NCI-H2107 treated with DMSO at 0.1 percent for 48 hours (cell line): ENCODE data around the gene MAML3.

ENCODE experiments used
- DNase-seq: peaks from one replicate; lab custom pipeline; 2025; ENCODE audit not compliant: unreplicated experiment; lab: John Stamatoyannopoulos, UW

MAML3 gene

DNA sequence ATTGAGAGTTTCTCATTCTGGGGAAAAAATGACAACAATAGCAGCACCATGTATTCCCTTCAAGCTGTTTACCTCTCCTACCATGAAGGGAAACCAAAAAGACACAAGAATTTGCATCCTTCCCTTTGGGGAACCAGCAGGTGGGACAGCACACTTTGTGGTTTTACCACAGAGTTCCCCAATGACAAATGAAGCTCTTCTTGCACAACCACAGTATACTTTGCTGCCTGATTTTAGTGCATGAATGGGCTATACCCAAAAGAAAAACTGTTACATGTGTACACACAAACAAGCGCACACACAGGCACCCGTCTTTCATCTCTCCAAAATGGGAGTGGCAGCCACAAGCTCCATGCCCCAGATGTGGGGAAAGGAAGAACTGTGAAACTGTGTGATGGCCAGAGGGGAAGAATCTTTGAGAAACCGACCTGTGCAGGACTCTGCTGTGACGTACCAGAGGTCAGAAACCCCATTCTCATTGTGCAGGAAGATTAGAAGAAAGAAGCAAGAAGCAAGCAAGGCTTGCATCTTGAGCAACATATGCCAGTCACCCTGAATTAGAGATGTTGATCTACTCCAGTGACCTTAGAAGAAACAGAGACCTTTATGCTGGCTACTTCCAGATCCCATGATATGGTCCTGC lies 2.7 kb upstream of the MAML3 start:
- DNase-seq, result peak; percentile 53

DNA sequence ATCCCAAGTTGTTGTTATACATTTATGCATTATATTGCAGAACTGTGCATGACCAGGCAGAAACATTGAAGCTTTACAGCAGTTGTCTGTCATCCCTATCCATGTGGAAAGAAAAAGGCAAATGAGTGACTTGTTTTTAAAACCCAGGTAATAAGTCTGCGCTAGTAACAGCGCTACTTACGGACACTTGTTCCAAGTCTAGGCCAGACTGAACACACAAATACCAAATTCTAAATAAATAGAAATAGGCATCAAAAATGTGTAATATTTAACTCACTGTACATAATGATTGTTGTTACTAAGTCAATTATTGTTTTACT lies 548 bp upstream of the MAML3 start:
- peak; percentile 43 for DNase-seq

DNA sequence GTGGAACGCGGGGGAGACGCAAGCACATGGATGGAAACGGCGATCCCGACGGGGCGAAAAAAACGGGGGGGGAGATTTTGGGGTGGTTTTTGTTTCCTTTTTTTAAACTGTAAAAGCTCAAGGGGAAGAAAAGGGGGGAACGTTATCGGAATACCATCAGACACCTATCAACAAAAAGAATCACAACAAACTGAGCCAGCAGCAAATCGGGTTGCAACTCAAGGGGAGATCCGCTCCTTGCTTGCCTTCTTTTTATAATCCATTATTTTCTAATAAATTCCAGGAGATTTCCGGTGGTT lies 616 bp downstream of the MAML3 start:
- DNase-seq, result no peak

DNA sequence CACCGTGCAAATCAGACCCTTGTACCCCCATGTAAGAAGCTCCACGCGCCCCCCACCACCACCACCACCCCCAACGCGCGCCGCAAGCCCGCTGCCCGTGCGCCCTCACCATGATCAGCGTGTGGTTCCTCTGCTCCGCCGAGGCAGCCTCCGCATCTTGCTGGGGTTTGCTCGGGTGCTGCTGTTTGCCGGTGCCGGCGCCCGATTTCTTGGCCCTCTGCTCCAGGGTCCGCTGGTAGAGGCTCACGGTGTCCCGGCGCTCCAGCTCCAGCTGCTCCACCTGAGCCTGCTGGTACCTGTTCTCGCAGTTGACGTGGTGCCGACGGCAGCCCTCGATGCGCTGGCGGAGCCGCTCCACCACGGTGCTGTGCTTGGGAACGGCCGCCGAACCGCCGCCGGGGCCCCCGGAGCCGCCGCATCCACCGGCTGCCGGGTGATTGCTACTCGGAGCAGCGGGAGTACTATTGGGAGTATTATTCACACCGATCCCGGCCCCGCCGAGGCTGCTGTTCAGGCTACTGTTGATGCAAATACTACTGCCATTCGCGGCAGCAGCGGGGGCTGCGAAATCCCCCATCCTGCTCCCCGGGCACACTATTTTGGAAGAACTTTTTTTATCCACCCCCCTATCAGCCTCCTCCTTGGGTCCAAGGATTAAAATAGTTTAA lies 1.1 kb downstream of the MAML3 start:
- DNase-seq, result no peak

DNA sequence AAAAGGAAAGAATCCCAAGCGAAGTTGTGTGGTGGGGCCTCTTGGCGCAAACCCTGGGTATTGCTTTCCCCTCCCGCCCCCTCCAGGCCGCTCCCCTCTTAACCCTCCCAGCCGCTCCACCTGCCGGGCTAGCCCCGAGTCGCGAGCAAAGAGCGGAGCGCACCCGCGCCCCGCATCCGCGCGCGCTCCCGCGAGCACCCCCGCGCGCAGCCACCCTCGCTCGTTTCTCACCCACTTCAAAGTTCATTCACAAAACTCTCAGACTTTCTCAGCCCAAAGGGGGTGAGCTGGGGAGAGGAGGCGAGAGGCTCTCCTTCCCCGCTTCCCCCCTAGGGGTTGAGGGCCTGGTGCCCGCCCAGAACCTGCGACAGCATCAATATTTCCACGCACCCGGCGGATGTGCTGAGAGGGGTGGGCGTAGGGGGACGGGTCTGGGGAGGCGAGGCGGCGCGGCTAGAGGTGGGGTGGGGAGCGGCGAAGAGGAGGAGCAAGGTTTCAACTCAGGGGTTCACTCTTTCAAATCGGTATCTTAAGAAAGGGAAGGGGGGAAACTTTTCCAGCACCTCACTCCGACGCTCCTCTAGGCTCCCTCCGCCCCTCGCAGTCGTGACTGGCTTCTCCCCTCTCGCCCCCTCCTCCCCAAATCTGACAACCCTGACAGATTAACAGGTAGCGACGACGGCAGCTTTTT lies 1.8 kb downstream of the MAML3 start:
- DNase-seq, result peak; percentile 78

GRCh38 chr4:140151699-140152012 lies 2.3 kb downstream of the MAML3 start:
- DNase-seq, result peak; percentile 78

DNA sequence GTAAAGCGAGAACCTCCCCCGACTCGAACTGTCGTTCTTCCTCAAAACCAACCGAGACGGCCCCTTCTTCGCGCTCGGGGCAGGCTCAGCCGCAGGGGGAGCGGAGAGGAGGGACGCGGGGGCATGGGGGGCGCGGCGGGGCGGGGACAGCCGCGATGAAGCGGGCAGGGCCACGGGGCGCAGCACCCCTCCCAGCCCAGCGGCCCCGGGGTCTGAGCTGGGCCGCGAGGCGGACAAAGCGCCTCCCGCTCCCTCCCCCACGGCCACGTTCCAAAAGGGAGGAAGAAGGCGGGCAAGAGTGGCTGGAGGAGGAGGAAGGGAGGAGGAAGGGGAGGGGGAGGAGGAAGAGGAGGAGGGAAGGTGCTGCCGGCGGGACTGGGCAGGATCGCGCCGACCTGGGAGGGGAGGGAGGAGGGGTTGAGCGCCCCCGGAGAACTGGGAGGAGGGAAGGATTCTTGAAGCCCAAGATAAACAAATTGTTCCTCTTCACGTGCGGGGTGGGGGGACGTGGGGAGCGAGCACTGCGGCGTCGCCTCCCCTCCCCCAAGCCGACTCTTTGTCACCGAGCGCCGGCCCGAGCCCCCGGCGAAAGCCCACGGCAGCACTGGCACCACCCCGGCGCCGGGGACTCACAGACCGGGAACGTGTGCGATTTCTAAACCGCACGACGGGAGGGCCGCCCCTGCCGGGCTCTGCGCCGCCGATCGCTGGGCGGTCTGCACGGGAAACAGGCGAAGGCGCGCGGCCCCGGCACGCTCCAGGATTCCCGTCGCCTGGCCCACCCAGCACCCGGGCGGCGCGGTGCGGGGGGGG lies 2.9 kb downstream of the MAML3 start:
- DNase-seq, result no peak

- DNase-seq, result peak; percentile 66
Observed at GRCh38 chr4:140150636-140150885, 3.4 kb downstream of the MAML3 start.

- peak; percentile 47 for DNase-seq
Observed at GRCh38 chr4:140149846-140150635, 3.9 kb downstream of the MAML3 start.

DNA sequence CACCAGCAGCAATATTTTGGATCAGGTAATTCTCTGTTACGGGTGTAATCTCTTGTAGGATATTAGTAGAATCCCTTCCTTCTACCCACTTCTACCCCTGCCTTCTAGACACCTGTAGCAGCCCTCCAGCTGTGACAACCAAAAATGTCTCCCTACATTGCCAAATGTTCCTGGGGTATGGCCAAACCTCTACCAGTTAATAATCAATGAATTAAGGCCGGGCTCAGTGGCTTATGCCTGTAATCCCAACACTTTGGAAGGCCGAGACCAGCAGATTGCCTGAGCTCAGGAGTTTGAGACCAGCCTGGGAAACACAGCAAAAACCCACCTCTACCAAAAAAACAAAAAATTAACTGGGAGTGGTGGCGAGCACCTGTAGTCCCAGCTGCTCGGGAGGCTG lies 9.9 kb downstream of the MAML3 start:
- DNase-seq, result no peak

DNA sequence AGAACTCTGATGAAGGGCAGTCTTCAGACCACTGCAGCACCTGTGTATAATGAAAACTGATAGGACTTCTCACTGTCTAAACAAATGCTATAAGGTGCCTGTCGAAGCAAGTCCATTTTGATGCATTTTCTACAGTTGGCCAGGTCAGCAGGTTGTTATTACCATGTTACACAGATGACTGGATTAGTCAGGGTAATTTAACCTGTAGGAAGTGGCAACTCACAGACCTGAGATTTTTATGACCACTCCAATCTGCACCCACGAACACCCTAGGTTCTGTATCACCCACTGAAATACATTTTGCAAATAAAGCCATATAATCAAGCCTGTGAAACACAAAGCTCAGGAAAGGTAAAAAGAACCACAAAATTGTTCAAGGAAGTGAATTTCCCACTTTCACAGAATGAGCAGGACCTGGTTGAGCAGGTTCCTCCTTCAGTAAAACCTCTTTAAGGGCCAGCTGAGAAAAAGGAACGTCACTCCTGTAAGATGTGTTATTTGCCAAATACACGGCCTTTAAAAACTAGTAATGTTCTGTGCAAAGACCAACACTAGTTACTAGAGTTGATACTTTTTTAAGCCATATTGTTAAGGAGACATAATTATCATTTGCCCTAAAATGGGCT lies 12.7 kb downstream of the MAML3 start:
- DNase-seq, result no peak

DNA sequence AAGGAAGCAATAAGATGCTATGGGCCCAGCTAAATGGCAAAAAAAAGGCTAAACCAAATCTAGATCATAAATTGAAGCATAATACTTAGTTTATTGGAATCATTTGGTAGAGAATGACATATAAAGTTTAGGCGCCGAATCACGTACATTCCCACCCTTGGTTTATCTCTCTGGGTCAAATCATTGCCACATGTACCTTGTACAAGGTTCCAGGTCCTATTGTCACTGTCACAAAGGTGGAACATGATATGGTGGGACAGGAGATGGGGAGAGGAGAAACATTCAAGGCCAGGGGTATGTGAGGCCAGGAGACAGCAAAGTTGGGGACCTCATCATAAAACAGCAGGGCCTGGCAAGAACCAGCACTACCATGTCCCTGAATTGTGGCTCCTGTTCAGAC lies 13.4 kb downstream of the MAML3 start:
- no peak for DNase-seq

GRCh38 chr4:140138428-140138827 lies 15.6 kb downstream of the MAML3 start:
- DNase-seq, result no peak

DNA sequence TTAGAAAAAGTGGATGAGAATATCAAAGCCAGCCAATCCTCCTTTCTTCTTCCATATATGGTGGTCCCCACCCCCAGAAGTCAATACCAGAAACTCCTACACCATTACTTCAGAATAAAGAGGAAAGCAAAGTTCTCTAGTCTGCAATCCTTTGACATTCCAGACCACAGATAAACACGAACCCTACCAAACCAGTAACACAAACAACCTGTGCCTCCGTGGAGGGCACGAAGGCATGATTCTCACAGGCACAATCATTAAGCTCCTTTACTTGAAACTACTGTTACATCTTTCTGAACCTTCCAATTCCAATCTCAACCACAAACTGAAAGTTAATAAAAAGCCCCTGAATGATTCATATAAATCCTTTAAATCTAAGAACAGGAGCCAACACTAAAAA lies 16.3 kb downstream of the MAML3 start:
- no peak for DNase-seq

GRCh38 chr4:140136509-140136908 lies 17.5 kb downstream of the MAML3 start:
- no peak for DNase-seq

DNA sequence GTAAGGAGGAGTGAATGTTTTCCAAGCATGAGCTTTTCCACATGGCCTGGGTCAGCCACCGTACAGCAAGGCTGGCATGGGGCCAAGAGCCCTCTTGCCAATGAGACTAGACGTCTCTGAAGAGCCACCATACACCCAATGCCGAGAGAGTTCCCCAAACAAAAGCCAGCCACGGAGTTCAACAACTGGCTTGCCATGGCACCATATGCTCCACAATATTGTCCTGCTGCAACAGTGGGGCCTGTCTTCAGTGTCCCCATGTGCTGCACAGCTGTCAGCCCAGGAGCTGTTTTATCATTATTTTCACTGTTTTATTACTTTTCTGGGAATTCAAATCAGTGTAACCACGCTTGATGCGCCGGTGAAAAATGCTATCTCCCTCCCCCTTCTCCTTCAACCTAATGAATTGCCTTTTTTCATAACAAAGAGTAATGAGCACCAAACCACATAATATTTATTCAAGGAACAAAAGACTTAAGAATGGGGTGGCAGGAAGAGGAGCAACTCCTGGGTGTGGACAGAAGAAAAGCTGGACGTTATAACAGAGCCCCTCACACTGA lies 18.4 kb downstream of the MAML3 start:
- peak; percentile 15 for DNase-seq

GRCh38 chr4:140134746-140135425 lies 19.1 kb downstream of the MAML3 start:
- DNase-seq, result no peak

DNA sequence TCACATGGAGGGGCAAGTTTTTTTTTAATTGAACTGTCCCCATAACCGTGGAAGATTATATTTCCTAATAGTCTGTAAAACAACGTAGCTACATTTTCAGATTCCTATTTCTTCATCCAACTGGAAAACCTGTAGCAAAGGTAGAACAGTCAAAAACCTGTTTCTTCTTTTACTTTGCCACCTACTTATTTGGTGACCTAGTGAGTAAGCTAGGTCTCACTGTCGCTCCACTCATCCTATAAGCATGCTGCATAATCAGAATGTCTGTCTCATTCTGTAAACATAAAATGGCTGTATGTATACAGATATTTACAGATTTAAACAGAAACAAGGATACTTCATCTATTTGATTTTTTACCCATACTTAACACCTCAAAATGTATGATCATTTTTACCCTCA lies 20.4 kb downstream of the MAML3 start:
- no peak for DNase-seq

- no peak for DNase-seq
Observed at GRCh38 chr4:140131675-140132229, 22.2 kb downstream of the MAML3 start.

DNA sequence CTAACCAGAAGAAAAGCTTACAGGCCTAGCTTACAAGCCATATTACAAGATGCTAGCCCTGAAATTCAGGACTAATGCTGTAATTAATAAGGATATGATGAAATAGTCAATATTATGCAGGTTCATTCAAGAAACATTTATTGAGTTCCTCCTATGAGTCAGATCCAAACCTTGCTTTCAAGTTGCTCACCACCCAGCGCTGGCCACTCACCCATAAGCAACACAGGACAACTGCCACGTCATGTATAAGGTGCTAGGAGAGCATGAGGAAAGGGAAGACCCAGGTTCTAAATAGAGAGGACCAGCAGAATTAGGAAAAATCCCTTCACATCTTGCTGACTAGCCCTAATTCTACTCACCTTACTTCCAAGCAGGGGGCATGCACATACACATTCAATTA lies 23.3 kb downstream of the MAML3 start:
- DNase-seq, result no peak
